ENCODE data around the gene NUDT13.

The NUDT13 gene

DNA sequence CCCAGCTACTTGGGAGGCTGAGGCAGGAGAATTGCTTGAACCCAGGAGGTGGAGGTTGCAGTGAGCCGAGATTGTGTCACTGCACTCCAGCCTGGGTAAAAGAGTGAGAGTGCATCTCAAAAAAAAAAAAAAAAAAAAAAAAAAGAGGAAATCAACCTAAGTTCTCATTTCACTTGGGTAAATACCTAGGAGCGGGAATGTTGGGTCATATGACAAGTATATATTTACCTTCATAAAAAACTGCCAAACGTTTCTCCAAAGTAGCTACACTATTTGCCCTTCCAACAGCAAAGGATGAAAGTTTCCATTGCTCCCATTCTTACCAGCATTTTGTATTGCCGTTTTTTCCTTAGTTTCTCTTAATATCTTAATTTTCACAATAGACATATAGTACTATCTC, 23.4 kb upstream of the NUDT13 start:
- H3K4me3 ChIP-seq (ENCODE audit: low read depth, low read length): no peak overlapping the region
- DNase-seq (ENCODE audit: low read depth): no peak
- TF ChIP-seq CTCF (IDR thresholded peaks at IDR 0.05; ENCODE audit: low read depth, low read length) (no peak), MYC (IDR thresholded peaks at IDR 0.05; ENCODE audit: low read depth, low read length) (no peak), POLR2A (IDR thresholded peaks at IDR 0.05; ENCODE audit: extremely low read depth, insufficient read length) (no peak)
- TF ChIP-seq, protein P1, sequence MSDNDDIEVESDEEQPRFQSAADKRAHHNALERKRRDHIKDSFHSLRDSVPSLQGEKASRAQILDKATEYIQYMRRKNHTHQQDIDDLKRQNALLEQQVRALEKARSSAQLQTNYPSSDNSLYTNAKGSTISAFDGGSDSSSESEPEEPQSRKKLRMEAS (IDR thresholded peaks at IDR 0.05; ENCODE audit: low read depth, low read length): no peak

- TF ChIP-seq POLR2A (IDR thresholded peaks at IDR 0.05; ENCODE audit: extremely low read depth, insufficient read length): no peak
- DNase-seq (ENCODE audit: low read depth): no peak
- no peak overlapping the region for H3K4me3 ChIP-seq (ENCODE audit: low read depth, low read length)
These were observed 22.0 kb upstream of the NUDT13 start for GRCh38 chr10:73088304-73088703.

- no peak overlapping the region for H3K4me3 ChIP-seq (ENCODE audit: low read depth, low read length)
- no peak for DNase-seq (ENCODE audit: low read depth)
- TF ChIP-seq, protein P1 (IDR thresholded peaks at IDR 0.05; ENCODE audit: low read depth, low read length): no peak
- TF ChIP-seq MYC (IDR thresholded peaks at IDR 0.05; ENCODE audit: low read depth, low read length) (no peak), POLR2A (IDR thresholded peaks at IDR 0.05; ENCODE audit: extremely low read depth, insufficient read length) (no peak)
These were observed 17.4 kb upstream of the NUDT13 start for GRCh38 chr10:73092830-73093229.

GRCh38 chr10:73093922-73094850, 16.1 kb upstream of the NUDT13 start:
- peak overlapping the region; percentile 93 for H3K4me3 ChIP-seq (ENCODE audit: low read depth, low read length)
- TF ChIP-seq POLR2A (IDR thresholded peaks at IDR 0.05; ENCODE audit: extremely low read depth, insufficient read length) (no peak), CTCF (IDR thresholded peaks at IDR 0.05; ENCODE audit: low read depth, low read length) (no peak), MYC (IDR thresholded peaks at IDR 0.05; ENCODE audit: low read depth, low read length) (no peak)
- TF ChIP-seq, protein P1 (IDR thresholded peaks at IDR 0.05; ENCODE audit: low read depth, low read length): no peak
- DNase-seq (ENCODE audit: low read depth): no peak

DNA sequence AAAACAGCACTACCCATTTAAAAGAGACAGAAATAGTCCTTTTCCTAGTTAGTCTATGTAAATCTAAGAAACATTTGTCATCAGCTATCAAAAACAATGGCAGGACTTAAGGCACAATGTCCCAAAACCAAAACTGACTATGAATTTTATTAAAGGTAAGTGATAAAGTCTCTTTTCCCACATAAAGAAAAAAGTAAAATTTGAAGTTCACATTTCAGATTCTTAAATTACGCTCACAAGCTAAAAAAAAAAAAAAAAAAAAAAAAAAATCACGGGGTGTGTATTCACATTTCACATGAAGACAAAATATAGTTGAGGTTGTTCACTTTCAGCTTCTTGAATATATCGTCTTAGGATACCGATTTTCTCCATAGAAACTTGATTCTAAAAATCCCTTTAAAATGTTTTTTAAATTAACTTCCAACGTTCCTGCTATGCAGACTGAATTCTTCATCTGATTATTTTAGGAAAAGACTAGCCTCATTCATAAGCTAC, 15.2 kb upstream of the NUDT13 start:
- H3K4me3 ChIP-seq (ENCODE audit: low read depth, low read length): peak overlapping the region; percentile 93
- no peak for DNase-seq (ENCODE audit: low read depth)

DNA sequence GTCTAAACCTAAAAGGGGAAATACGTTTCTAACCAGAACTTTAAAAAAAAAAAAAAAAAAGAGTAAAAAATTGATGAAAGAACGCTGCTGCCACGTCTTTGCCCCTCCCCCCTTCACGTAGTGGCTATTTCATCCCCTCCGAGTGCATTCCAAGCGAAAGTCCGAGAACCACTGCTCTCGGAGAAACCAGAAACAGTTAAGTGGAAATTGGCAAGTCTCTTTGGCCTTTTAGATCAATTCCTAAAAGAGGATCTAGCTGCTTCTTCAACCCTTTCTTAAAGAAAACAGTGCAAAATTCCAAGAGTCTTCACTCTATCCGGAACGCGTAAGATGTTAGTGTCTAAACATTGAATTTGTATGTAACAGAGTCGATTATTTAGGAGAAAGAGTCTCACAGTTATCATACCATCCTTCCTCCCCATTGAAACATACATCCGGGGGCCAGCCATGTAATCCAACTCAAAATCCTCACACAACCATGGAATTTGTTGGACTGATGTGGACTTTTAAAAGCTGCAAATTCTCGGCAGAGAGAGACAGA, 14.7 kb upstream of the NUDT13 start:
- peak; percentile 36; the same call in 1 of the 2 replicates for TF ChIP-seq MYC (IDR thresholded peaks at IDR 0.05; ENCODE audit: low read depth, low read length)
- TF ChIP-seq CTCF (IDR thresholded peaks at IDR 0.05; ENCODE audit: low read depth, low read length): no peak
- H3K4me3 ChIP-seq (ENCODE audit: low read depth, low read length): peak overlapping the region; percentile 93
- DNase-seq (ENCODE audit: low read depth): peak; percentile 74

More for the DNA sequence above, 15.2 kb upstream of the NUDT13 start:
- TF ChIP-seq POLR2A (IDR thresholded peaks at IDR 0.05; ENCODE audit: extremely low read depth, insufficient read length) (no peak), CTCF (IDR thresholded peaks at IDR 0.05; ENCODE audit: low read depth, low read length) (no peak), MYC (IDR thresholded peaks at IDR 0.05; ENCODE audit: low read depth, low read length) (no peak)
- TF ChIP-seq, protein P1 (IDR thresholded peaks at IDR 0.05; ENCODE audit: low read depth, low read length): no peak

Data from NB4 (cell line).